GM23338 (cell line): Measurements from ENCODE around the gene PHLDB3.

Experiments
- CTCF ChIP-seq, 2 experiments: fragments of 200-600 bp in 1 of 2; sonication (generic) in 1 of 2; conservative IDR thresholded peaks; 2 replicates each; pipeline versions ENCODE4 v1.5.1 to v1.6.1; 2016 to 2017; ENCODE audit warnings: antibody characterized with exemption in 2 of 2, low read depth in 2 of 2, mild to moderate bottlenecking in 2 of 2, moderate library complexity in 1 of 2
- EZH2 ChIP-seq: fragments of 200-600 bp; sonication (generic); IDR thresholded peaks from one replicate; pipeline ENCODE4 v1.8.0; 2017; ENCODE audit warnings: antibody characterized with exemption, mild to moderate bottlenecking, low read depth; ENCODE audit not compliant: unreplicated experiment
- POLR2AphosphoS5 ChIP-seq: IDR thresholded peaks from 2 replicates; pipeline ENCODE4 v1.6.1; 2016; ENCODE audit warnings: antibody characterized with exemption, low read depth
- REST ChIP-seq: IDR thresholded peaks from one replicate; pipeline ENCODE4 v1.6.1; 2018; ENCODE audit warnings: antibody characterized with exemption; ENCODE audit not compliant: unreplicated experiment
- ZNF331 ChIP-seq: fragments of 250-450 bp; sonication (Bioruptor Pico); IDR thresholded peaks from 2 replicates; pipeline ENCODE4 v1.5.0; 2020; ENCODE audit warnings: low read depth, mild to moderate bottlenecking, moderate library complexity

DNA sequence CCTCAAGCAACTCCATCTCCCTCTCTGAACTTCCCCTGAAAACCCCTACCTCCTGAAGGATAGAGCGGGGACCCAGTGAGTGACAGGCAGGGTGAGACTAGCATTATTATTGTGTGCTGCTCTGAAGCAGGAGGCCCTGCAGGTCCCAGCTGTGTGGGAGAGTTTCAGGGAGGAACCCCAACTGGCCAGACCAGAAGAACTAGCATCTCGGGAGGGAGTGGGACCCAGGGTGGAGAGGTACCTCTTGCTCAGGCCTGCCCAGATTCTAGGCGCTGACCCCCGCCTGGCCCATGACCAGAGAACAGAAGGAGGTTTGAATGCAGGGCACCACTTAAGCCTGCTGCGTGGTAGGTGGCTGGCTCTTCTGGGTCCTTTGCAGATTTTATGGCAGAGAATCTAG, 33.5 kb downstream of the PHLDB3 start:
- TF ChIP-seq CTCF (conservative IDR thresholded peaks at IDR 0.05; ENCODE audit: low read depth in 2 of 2), result no peak
- TF ChIP-seq EZH2, result no peak
- TF ChIP-seq ZNF331 (CRISPR knock-in tag), result no peak
- TF ChIP-seq POLR2AphosphoS5, result no peak
- no peak for TF ChIP-seq REST
